K562 (cell line): ENCODE data around the gene ITPKB. TPM values are rescaled to one million over a fixed set of nuclear protein-coding genes. Genes with fewer than 3 reads are reported as not detected.

ENCODE experiments used
- ATAC-seq: fragments of 200-7000 bp; cut with Tn5 transposase; 3 replicates; pipeline ENCODE4 v1.9.1; 2020; ENCODE audit warnings: moderate library complexity
- BruUV-seq: library from RNA; stranded (reverse); fragments of 400-500 nt; replicated peaks from 2 replicates; lab custom pipeline; 2021; lab: Mats Ljungman, UMichigan
- CTCF ChIA-PET: fragments of 300-600 bp; formaldehyde crosslinking; extraction: SDS; loops from one replicate; lab custom pipeline; 2021; ENCODE audit warnings: low intra/inter-chr PET ratio; lab: Yijun Ruan, JAX
- POLR2A ChIA-PET: fragments of 300-600, 350-650 bp; sonication (Branson Sonifier 250); formaldehyde crosslinking; extraction: SDS; loops from one replicate; lab custom pipeline; 2021; ENCODE audit warnings: antibody characterized with exemption, inconsistent platforms; lab: Yijun Ruan, JAX
- DNase-seq, 4 experiments: peaks; one replicate each; pipeline versions ENCODE4 v3.0.0 to v3.0.0-alpha.2; 2011 to 2018; ENCODE audit warnings: low spot score in 3 of 4, mixed read lengths in 3 of 4; ENCODE audit errors: extremely low read depth in 1 of 4
- FAIRE-seq: peaks from 2 replicates; lab custom pipeline; 2011; peaks lifted over from hg19 to GRCh38; lab: Jason Lieb, UNC
- H2AFZ ChIP-seq: 2 replicates; pipeline ENCODE4 v1.6.0; 2011; ENCODE audit warnings: low read depth, low read length, control low read depth, inconsistent platforms
- H3K27ac ChIP-seq: fragments of 200-600 bp; 3 replicates; pipeline ENCODE4 v1.8.0; 2011; ENCODE audit warnings: low read depth, mild to moderate bottlenecking, control low read depth, inconsistent platforms, low read length, moderate library complexity, mixed read lengths; ENCODE audit errors: extremely low read depth
- H3K27me3 ChIP-seq, 2 experiments: fragments of 300-600 bp in 1 of 2; 2 replicates in 1 of 2; 3 replicates in 1 of 2; pipeline versions ENCODE4 v1.6.0 to v1.8.0; 2011; ENCODE audit warnings: inconsistent platforms in 2 of 2, low read length in 2 of 2, mild to moderate bottlenecking in 1 of 2, mixed read lengths in 1 of 2, moderate library complexity in 1 of 2; ENCODE audit not compliant: control insufficient read depth in 2 of 2, insufficient read depth in 2 of 2
- H3K36me3 ChIP-seq: fragments of 300-600 bp; 3 replicates; pipeline ENCODE4 v1.8.0; 2011; ENCODE audit warnings: mild to moderate bottlenecking, low read length, inconsistent platforms; ENCODE audit not compliant: control insufficient read depth, insufficient read depth
- H3K4me1 ChIP-seq, 2 experiments: fragments of 200-600 bp in 1 of 2; replicated peaks in 1 of 2; 2 replicates in 1 of 2; 3 replicates in 1 of 2; pipeline versions ENCODE4 v1.5.1 to v1.8.0; 2011; ENCODE audit warnings: inconsistent platforms in 2 of 2, low read length in 2 of 2, mild to moderate bottlenecking in 1 of 2, mixed read lengths in 1 of 2, moderate library complexity in 1 of 2; ENCODE audit not compliant: control insufficient read depth in 2 of 2, insufficient read depth in 2 of 2
- H3K4me2 ChIP-seq: 2 replicates; pipeline ENCODE4 v1.6.1; 2011; ENCODE audit warnings: low read length, control low read depth, inconsistent platforms, mixed read lengths; ENCODE audit not compliant: insufficient read depth
- H3K4me3 ChIP-seq: fragments of 200-600 bp; sonication (generic), shearing (Covaris generic); 2 replicates; pipeline ENCODE4 v1.5.1; 2016; ENCODE audit warnings: control low read depth, inconsistent platforms
- H3K79me2 ChIP-seq: fragments of 200-600 bp; 3 replicates; pipeline ENCODE4 v1.8.0; 2011; ENCODE audit warnings: low read length, inconsistent platforms; ENCODE audit not compliant: control insufficient read depth, insufficient read depth
- H3K9ac ChIP-seq, 2 experiments: 2 replicates each; pipeline versions ENCODE4 v1.6.0 to v1.6.1; 2011; ENCODE audit warnings: low read depth in 2 of 2, low read length in 2 of 2, control low read depth in 1 of 2, inconsistent platforms in 1 of 2, mild to moderate bottlenecking in 1 of 2, mixed read lengths in 1 of 2; ENCODE audit not compliant: insufficient read depth in 1 of 2
- H3K9me1 ChIP-seq: one replicate; pipeline ENCODE4 v1.6.0; 2011; ENCODE audit warnings: inconsistent platforms, mild to moderate bottlenecking, low read length, moderate library complexity; ENCODE audit not compliant: control insufficient read depth, insufficient read depth
- H3K9me3 ChIP-seq: replicated peaks from 2 replicates; pipeline ENCODE4 v1.5.1; 2011; ENCODE audit warnings: low read depth, low read length, inconsistent platforms; ENCODE audit not compliant: control insufficient read depth, insufficient read depth
- H4K20me1 ChIP-seq: replicated peaks from 2 replicates; pipeline ENCODE4 v1.6.1; 2011; ENCODE audit warnings: low read length, inconsistent platforms, mixed read lengths; ENCODE audit not compliant: control insufficient read depth, insufficient read depth
- AFF4 ChIP-seq: sonication (generic); formaldehyde crosslinking; IDR thresholded peaks from 2 replicates; pipeline ENCODE4 v1.8.0; 2023; ENCODE audit warnings: mild to moderate bottlenecking, missing genetic modification reagents
- ARNT ChIP-seq, 2 experiments: fragments of 450-650 bp; IDR thresholded peaks; 2 replicates each; pipeline ENCODE4 v1.6.1; 2016; ENCODE audit warnings: mild to moderate bottlenecking in 1 of 2
- ATF7 ChIP-seq: fragments of 450-650 bp; IDR thresholded peaks from 2 replicates; pipeline ENCODE4 v1.7.1; 2014; ENCODE audit warnings: mild to moderate bottlenecking, moderate library complexity
- C11orf30 ChIP-seq: fragments of 450-650 bp; IDR thresholded peaks from 2 replicates; pipeline ENCODE4 v1.6.1; 2016; ENCODE audit warnings: low read depth, mild to moderate bottlenecking
- CCAR2 ChIP-seq: fragments of 200-400 bp; formaldehyde crosslinking; IDR thresholded peaks from 2 replicates; pipeline ENCODE4 v1.6.1; 2017; ENCODE audit warnings: mild to moderate bottlenecking, low read depth, low read length
- CREB3 ChIP-seq: fragments of 450-650 bp; conservative IDR thresholded peaks from 2 replicates; pipeline ENCODE4 v1.6.1; 2016; ENCODE audit warnings: missing genetic modification characterization, low read depth, mild to moderate bottlenecking, missing compliant biosample characterization, moderate library complexity
- E2F1 ChIP-seq: sonication (generic); formaldehyde crosslinking; IDR thresholded peaks from 2 replicates; pipeline ENCODE4 v1.8.1; 2023; ENCODE audit warnings: mild to moderate bottlenecking, missing genetic modification reagents, moderate library complexity
- EHMT2 ChIP-seq: fragments of 450-650 bp; IDR thresholded peaks from 2 replicates; pipeline ENCODE4 v1.6.1; 2018; ENCODE audit warnings: antibody characterized with exemption
- EP400 ChIP-seq: fragments of 450-650 bp; IDR thresholded peaks from 2 replicates; pipeline ENCODE4 v1.6.1; 2017; ENCODE audit warnings: antibody characterized with exemption, mild to moderate bottlenecking, moderate library complexity
- HSF4 ChIP-seq: fragments of 250-450 bp; sonication (Bioruptor Pico); IDR thresholded peaks from 2 replicates; pipeline ENCODE4 v2.1.2; 2022; ENCODE audit warnings: mild to moderate bottlenecking, moderate library complexity, borderline replicate concordance
- IRF1 ChIP-seq: sonication (generic); formaldehyde crosslinking; IDR thresholded peaks from 2 replicates; pipeline ENCODE4 v1.8.0; 2022; ENCODE audit warnings: missing genetic modification reagents, mild to moderate bottlenecking, borderline replicate concordance
- KDM5B ChIP-seq: fragments of 200-600 bp; sonication (generic); IDR thresholded peaks from 2 replicates; pipeline ENCODE4 v1.6.1; 2012; ENCODE audit warnings: low read depth, mild to moderate bottlenecking, moderate library complexity, low read length, control low read depth, inconsistent platforms; ENCODE audit not compliant: insufficient replicate concordance
- MTF1 ChIP-seq: fragments of 250-450 bp; sonication (Bioruptor Pico); IDR thresholded peaks from 2 replicates; pipeline ENCODE4 v1.9.0; 2021; ENCODE audit warnings: moderate library complexity, mild to moderate bottlenecking, inconsistent platforms, borderline replicate concordance
- RAD51 ChIP-seq: fragments of 450-650 bp; IDR thresholded peaks from 2 replicates; pipeline ENCODE4 v1.7.1; 2016; ENCODE audit warnings: low read depth, mild to moderate bottlenecking, borderline replicate concordance
- SUPT5H ChIP-seq: fragments of 450-650 bp; IDR thresholded peaks from 2 replicates; pipeline ENCODE4 v1.6.1; 2016
- U2AF2 ChIP-seq: fragments of 200-400 bp; formaldehyde crosslinking; optimal IDR thresholded peaks from 2 replicates; pipeline ENCODE3; 2017; ENCODE audit warnings: low read depth, mild to moderate bottlenecking, low read length
- ZNF696 ChIP-seq: fragments of 250-450 bp; sonication (Bioruptor Pico); conservative IDR thresholded peaks from 2 replicates; pipeline ENCODE4 v1.4.0; 2020; ENCODE audit warnings: mild to moderate bottlenecking, moderate library complexity
- WGBS: fragments of 100-300 bp; shearing (Covaris generic); methylation state at CpG from one replicate; pipeline ENCODE4 v1.1.6; 2016; ENCODE audit warnings: low coverage, mixed read lengths; ENCODE audit not compliant: insufficient coverage; ENCODE audit errors: missing lambda C conversion rate; 5-methylcytosine and 5-hydroxymethylcytosine counted together
- in situ Hi-C: fragments of 300-500 bp; cut with MboI; formaldehyde crosslinking; loops from 4 replicates; pipeline ENCODE4 v1.15.0; 2018; ENCODE audit warnings: inconsistent platforms, mixed read lengths
- intact Hi-C: fragments of 100-400 bp; cut with micrococcal nuclease; formaldehyde crosslinking; loops from 2 replicates; pipeline ENCODE4 v1.14.2; 2022
- polyA plus RNA-seq, 8 experiments: library from polyadenylated mRNA; depleted of rRNA in 4 of 8; stranded (reverse) in 5 of 8; unstranded in 3 of 8; fragments of >200 nt; fragmentation: Nextera tagmentation in 2 of 8; fragmentation: Illumina TruSeq in 1 of 8; extraction: Ambion mirVana in 2 of 8; extraction: Trizol in 1 of 8; gene quantifications; 2 replicates each; pipeline versions ENCODE4 v1.2.1 to v1.2.3, GENCODE V29; 2011 to 2014; ENCODE audit warnings: inconsistent platforms in 1 of 8, missing spikeins in 1 of 8
- total RNA-seq, 7 experiments: library from RNA; depleted of rRNA in 6 of 7; stranded (reverse); fragments of >200 nt in 6 of 7; fragmentation: Illumina TruSeq in 2 of 7; extraction: Trizol in 2 of 7; gene quantifications; 2 replicates each; pipeline versions ENCODE4 v1.2.1 to v1.2.3, GENCODE V29; 2011 to 2021; ENCODE audit warnings: low replicate concordance in 1 of 7

ITPKB gene
- total and polyA plus RNA-seq, 9 of the 15 experiments (the other 6 are each of a cell fraction or from before 2014, with no cell fraction given): 0.01 to 0.22 TPM; not detected in 7

GRCh38 chr1:226617109-226617508 is 122.0 kb downstream of the ITPKB start:
- Histone ChIP-seq H3K9ac (no peak overlapping the region), H3K9me3 (no peaks in the 10 kb centered on the region; the same call in 1 of the 2 replicates), H3K4me3 (no peak overlapping the region), H3K27me3 (peaks cover 10 to 27% of the 10 kb centered on the region in 2 experiments; a peak in 3 of 5 replicates), H3K4me2 (no peak overlapping the region), H4K20me1 (no peaks in the 10 kb centered on the region), H2AFZ (no peak overlapping the region), H3K4me1 (no peaks in the 10 kb centered on the region), H3K9me1 (no peaks in the 10 kb centered on the region), H3K27ac (no peak overlapping the region), H3K79me2 (no peaks in the 10 kb centered on the region), H3K36me3 (no peaks in the 10 kb centered on the region)
- WGBS: 3% methylated on average over 6 of the region's 8 CpGs
- no peak for DNase-seq
- in situ Hi-C loops: no loop called here
- BruUV-seq: no TSS peak
- no peak for ATAC-seq
- CTCF ChIA-PET: interaction anchor here (0.6 kb wide), 1 partner anchor 17 kb away, joined by 3 read pairs; no protein-coding TSS in a partner anchor
- intact Hi-C loops: no loop called here
- FAIRE-seq: no peak
- POLR2A ChIA-PET: no interaction called here
- no peak for TF ChIP-seq ATF7
- no peak for TF ChIP-seq ZNF696 (CRISPR knock-in tag)
- no peak for TF ChIP-seq AFF4 (CRISPR knock-in tag)
- no peak for TF ChIP-seq CCAR2
- no peak for TF ChIP-seq EP400
- TF ChIP-seq CREB3 (tag): no peak
- TF ChIP-seq MTF1: no peak
- TF ChIP-seq U2AF2: no peak
- TF ChIP-seq E2F1 (CRISPR knock-in tag): no peak
- TF ChIP-seq KDM5B: no peak
- TF ChIP-seq RAD51: no peak
- TF ChIP-seq EHMT2: no peak
- TF ChIP-seq SUPT5H: no peak
- no peak for TF ChIP-seq ARNT (IDR thresholded peaks at IDR 0.05)
- TF ChIP-seq C11orf30: no peak
- TF ChIP-seq IRF1 (CRISPR knock-in tag): no peak
- TF ChIP-seq HSF4: no peak
